HG03175 (cell line): ENCODE data around the gene TRMT6.

Experiments used
- ATAC-seq: cut with Tn5 transposase; IDR thresholded peaks from one replicate; pipeline ENCODE4 v1.9.1; 2021; ENCODE audit warnings: mild to moderate bottlenecking, moderate library complexity; ENCODE audit not compliant: unreplicated experiment

Gene TRMT6

GRCh38 chr20:5908981-5909380 lies 41.4 kb downstream of the TRMT6 start:
- no peak for ATAC-seq

GRCh38 chr20:5900908-5901307 lies 49.4 kb downstream of the TRMT6 start:
- ATAC-seq = no peak

- no peak for ATAC-seq
Measured at GRCh38 chr20:5899444-5899843, 50.9 kb downstream of the TRMT6 start.

- no peak for ATAC-seq
Measured at GRCh38 chr20:5895626-5896025, 54.7 kb downstream of the TRMT6 start.

GRCh38 chr20:5893621-5894020 lies 56.7 kb downstream of the TRMT6 start:
- ATAC-seq = no peak

- no peak for ATAC-seq
Measured at GRCh38 chr20:5893052-5893451, 57.3 kb downstream of the TRMT6 start.

GRCh38 chr20:5890773-5891441 lies 59.4 kb downstream of the TRMT6 start:
- no peak for ATAC-seq

- no peak for ATAC-seq
Measured at GRCh38 chr20:5888041-5888440, 62.3 kb downstream of the TRMT6 start.

- no peak for ATAC-seq
Measured at GRCh38 chr20:5887386-5887785, 62.9 kb downstream of the TRMT6 start.
